GM21447 (cell line): ENCODE data around the gene TULP3.

Experiments
- ATAC-seq: cut with Tn5 transposase; IDR thresholded peaks from one replicate; pipeline ENCODE4 v1.9.1; 2021; ENCODE audit not compliant: unreplicated experiment

The TULP3 gene

GRCh38 chr12:2925322-2925995 lies 34.8 kb downstream of the TULP3 start:
- ATAC-seq, result no peak

GRCh38 chr12:2930865-2931264 lies 40.2 kb downstream of the TULP3 start:
- no peak for ATAC-seq

GRCh38 chr12:2933586-2933985 lies 42.9 kb downstream of the TULP3 start:
- ATAC-seq, result no peak

- ATAC-seq, result no peak
Observed at GRCh38 chr12:2934371-2934770, 43.7 kb downstream of the TULP3 start.

- ATAC-seq, result no peak
Observed at GRCh38 chr12:2936301-2936700, 45.6 kb downstream of the TULP3 start.

GRCh38 chr12:2937500-2937899 lies 46.8 kb downstream of the TULP3 start:
- no peak for ATAC-seq

- no peak for ATAC-seq
Observed at GRCh38 chr12:2939191-2939590, 48.5 kb downstream of the TULP3 start.

GRCh38 chr12:2940564-2940963 lies 49.9 kb downstream of the TULP3 start:
- ATAC-seq, result no peak

- ATAC-seq, result no peak
Observed at GRCh38 chr12:2941524-2941923, 50.8 kb downstream of the TULP3 start.

GRCh38 chr12:2944401-2945047 lies 53.8 kb downstream of the TULP3 start:
- ATAC-seq, result no peak

GRCh38 chr12:2949411-2949810 lies 58.7 kb downstream of the TULP3 start:
- ATAC-seq, result no peak

GRCh38 chr12:2955888-2956287 lies 65.2 kb downstream of the TULP3 start:
- ATAC-seq, result no peak

GRCh38 chr12:2957816-2958431 lies 67.2 kb downstream of the TULP3 start:
- ATAC-seq, result no peak

GRCh38 chr12:2958432-2959191 lies 67.9 kb downstream of the TULP3 start:
- ATAC-seq, result no peak

- no peak for ATAC-seq
Observed at GRCh38 chr12:2959192-2959504, 68.5 kb downstream of the TULP3 start, which contains the start of gene TEAD4. TSS of gene TEAD4 (plus strand) at chr12:2959397.

GRCh38 chr12:2959505-2960389 lies 69.1 kb downstream of the TULP3 start:
- no peak for ATAC-seq

GRCh38 chr12:2960390-2960956 lies 69.8 kb downstream of the TULP3 start:
- no peak for ATAC-seq

- no peak for ATAC-seq
Observed at GRCh38 chr12:2960996-2961616, 70.4 kb downstream of the TULP3 start.

- ATAC-seq, result no peak
Observed at GRCh38 chr12:2961705-2962104, 71.0 kb downstream of the TULP3 start.

GRCh38 chr12:2963154-2963759 lies 72.6 kb downstream of the TULP3 start:
- no peak for ATAC-seq
